Trophoblast cell (in vitro differentiated cells and primary cell): ENCODE data around the gene TRPC4.

ENCODE experiments used
- DNase-seq, 2 donors: peaks; one replicate each; pipeline ENCODE4 v3.0.0-alpha.2; 2016
- H2AFZ ChIP-seq: 2 replicates; pipeline ENCODE4 v1.6.1; 2013; ENCODE audit warnings: low read length, moderate library complexity, mild to moderate bottlenecking; ENCODE audit not compliant: insufficient read depth, poor library complexity
- H2AK5ac ChIP-seq: 2 replicates; pipeline ENCODE4 v1.6.1; 2013; ENCODE audit warnings: mild to moderate bottlenecking, low read length
- H2BK120ac ChIP-seq: 2 replicates; pipeline ENCODE4 v1.6.1; 2013; ENCODE audit warnings: low read length, mild to moderate bottlenecking, moderate library complexity; ENCODE audit not compliant: insufficient read depth, poor library complexity
- H2BK12ac ChIP-seq: 2 replicates; pipeline ENCODE4 v1.6.1; 2013; ENCODE audit warnings: mild to moderate bottlenecking, low read length, moderate library complexity
- H2BK5ac ChIP-seq: 2 replicates; pipeline ENCODE4 v1.6.1; 2013; ENCODE audit warnings: low read length, low read depth, moderate library complexity, mild to moderate bottlenecking; ENCODE audit not compliant: poor library complexity
- H3K14ac ChIP-seq: 2 replicates; pipeline ENCODE4 v1.6.1; 2013; ENCODE audit warnings: mild to moderate bottlenecking, low read length
- H3K18ac ChIP-seq: 2 replicates; pipeline ENCODE4 v1.6.1; 2013; ENCODE audit warnings: mild to moderate bottlenecking, low read length
- H3K23ac ChIP-seq: 2 replicates; pipeline ENCODE4 v1.6.1; 2013; ENCODE audit warnings: low read length
- H3K27ac ChIP-seq: 2 replicates; pipeline ENCODE4 v1.5.1; 2013; ENCODE audit warnings: low read depth, mild to moderate bottlenecking, inconsistent platforms, low read length, moderate library complexity
- H3K27me3 ChIP-seq: 2 replicates; pipeline ENCODE4 v1.6.1; 2013; ENCODE audit warnings: inconsistent platforms, mild to moderate bottlenecking, low read length, moderate library complexity; ENCODE audit not compliant: insufficient read depth
- H3K36me3 ChIP-seq, 2 experiments: 1 replicate in 1 of 2; 2 replicates in 1 of 2; pipeline ENCODE4 v1.6.1; 2013; ENCODE audit warnings: low read length in 2 of 2, mild to moderate bottlenecking in 2 of 2, moderate library complexity in 1 of 2; ENCODE audit not compliant: insufficient read depth in 2 of 2, control insufficient read depth in 1 of 2
- H3K4ac ChIP-seq: 2 replicates; pipeline ENCODE4 v1.6.1; 2013; ENCODE audit warnings: low read depth, mild to moderate bottlenecking, low read length, moderate library complexity
- H3K4me1 ChIP-seq, 2 experiments: 1 replicate in 1 of 2; 2 replicates in 1 of 2; pipeline ENCODE4 v1.6.1; 2013; ENCODE audit warnings: low read length in 2 of 2, mild to moderate bottlenecking in 2 of 2, moderate library complexity in 1 of 2; ENCODE audit not compliant: insufficient read depth in 2 of 2, control insufficient read depth in 1 of 2
- H3K4me2 ChIP-seq: 2 replicates; pipeline ENCODE4 v1.6.1; 2013; ENCODE audit warnings: inconsistent platforms, mild to moderate bottlenecking, low read length, moderate library complexity
- H3K4me3 ChIP-seq: 2 replicates; pipeline ENCODE4 v1.5.1; 2013; ENCODE audit warnings: mild to moderate bottlenecking, low read depth, low read length, inconsistent platforms
- H3K79me1 ChIP-seq: one replicate; pipeline ENCODE4 v1.6.1; 2013; ENCODE audit warnings: low read length
- H3K79me2 ChIP-seq: 2 replicates; pipeline ENCODE4 v1.6.1; 2013; ENCODE audit warnings: low read length, mild to moderate bottlenecking; ENCODE audit not compliant: control insufficient read depth, insufficient read depth, poor library complexity
- H3K9ac ChIP-seq: 2 replicates; pipeline ENCODE4 v1.6.1; 2013; ENCODE audit warnings: mild to moderate bottlenecking, low read length
- H3K9me3 ChIP-seq: 2 replicates; pipeline ENCODE4 v1.6.1; 2013; ENCODE audit warnings: low read depth, mild to moderate bottlenecking, control low read depth, inconsistent platforms, low read length; ENCODE audit not compliant: insufficient read depth
- H4K12ac ChIP-seq: 2 replicates; pipeline ENCODE4 v1.6.1; 2013; ENCODE audit warnings: low read depth, mild to moderate bottlenecking, low read length, moderate library complexity
- H4K8ac ChIP-seq: 2 replicates; pipeline ENCODE4 v1.6.1; 2013; ENCODE audit warnings: low read depth, mild to moderate bottlenecking, low read length, moderate library complexity
- H4K91ac ChIP-seq: one replicate; pipeline ENCODE4 v1.6.1; 2013; ENCODE audit warnings: low read depth, mild to moderate bottlenecking, low read length, moderate library complexity
- WGBS: extraction: QIAGEN DNeasy Blood & Tissue Kit; methylation state at CpG from one replicate; pipeline ENCODE4 v1.1.7; 2013; ENCODE audit warnings: missing lambda C conversion rate; ENCODE audit not compliant: insufficient read length, insufficient coverage; ENCODE audit errors: extremely low coverage; 5-methylcytosine and 5-hydroxymethylcytosine counted together

TRPC4 gene

DNA sequence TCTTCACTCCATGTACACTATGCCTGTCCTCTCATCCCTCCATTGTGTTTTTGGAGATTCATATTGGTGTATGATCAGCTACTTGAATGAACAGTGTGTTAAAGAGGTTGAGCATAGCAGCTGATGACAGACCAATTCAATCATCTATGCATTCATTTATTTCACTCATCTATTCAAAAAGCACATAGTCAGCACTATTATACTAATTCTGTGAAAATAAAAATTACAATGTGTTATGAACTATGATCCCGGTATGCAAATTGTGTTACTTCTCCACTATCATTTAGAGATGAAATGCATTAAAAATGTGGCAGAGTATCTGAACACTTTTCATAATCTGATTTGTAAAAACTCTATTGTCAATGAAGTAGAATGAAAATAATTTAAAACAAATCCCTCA, 5.9 kb downstream of the TRPC4 start:
- Histone ChIP-seq H3K14ac (no peak overlapping the region), H3K9ac (no peak overlapping the region)
- no CpG with 5 or more reads among the region's 1 CpG for WGBS

GRCh38 chr13:37835392-37835791, 34.2 kb downstream of the TRPC4 start:
- Histone ChIP-seq H3K27ac (no peak overlapping the region), H3K4me2 (no peak overlapping the region), H3K4me1 (no peaks in the 10 kb centered on the region), H3K79me2 (no peaks in the 10 kb centered on the region), H3K9ac (no peak overlapping the region), H3K14ac (no peak overlapping the region), H2AK5ac (no peak overlapping the region), H3K79me1 (no peaks in the 10 kb centered on the region), H4K8ac (no peak overlapping the region), H2BK120ac (no peak overlapping the region), H2BK5ac (no peak overlapping the region), H2BK12ac (no peak overlapping the region), H4K12ac (no peak overlapping the region), H3K18ac (no peak overlapping the region), H3K27me3 (no peaks in the 10 kb centered on the region), H3K9me3 (no peaks in the 10 kb centered on the region), H3K4me3 (no peak overlapping the region), H3K4ac (no peak overlapping the region), H3K36me3 (no peaks in the 10 kb centered on the region), H2AFZ (no peak overlapping the region), H4K91ac (no peak overlapping the region), H3K23ac (no peak overlapping the region)
- no CpG with 5 or more reads among the region's 4 CpGs for WGBS
- DNase-seq, result no peak

More for the DNA sequence above, 5.9 kb downstream of the TRPC4 start:
- Histone ChIP-seq H3K27me3 (no peaks in the 10 kb centered on the region), H3K18ac (no peak overlapping the region), H3K27ac (no peak overlapping the region), H3K4me2 (no peak overlapping the region), H3K4ac (no peak overlapping the region), H4K8ac (no peak overlapping the region), H3K4me1 (no peaks in the 10 kb centered on the region), H2BK120ac (no peak overlapping the region), H4K91ac (no peak overlapping the region), H2AK5ac (no peak overlapping the region), H3K36me3 (no peaks in the 10 kb centered on the region), H2BK5ac (no peak overlapping the region), H3K9me3 (no peaks in the 10 kb centered on the region), H3K79me1 (no peaks in the 10 kb centered on the region), H3K23ac (no peak overlapping the region), H2BK12ac (no peak overlapping the region), H3K4me3 (no peak overlapping the region), H2AFZ (no peak overlapping the region), H3K79me2 (no peaks in the 10 kb centered on the region), H4K12ac (no peak overlapping the region)
- DNase-seq, result no peak

DNA sequence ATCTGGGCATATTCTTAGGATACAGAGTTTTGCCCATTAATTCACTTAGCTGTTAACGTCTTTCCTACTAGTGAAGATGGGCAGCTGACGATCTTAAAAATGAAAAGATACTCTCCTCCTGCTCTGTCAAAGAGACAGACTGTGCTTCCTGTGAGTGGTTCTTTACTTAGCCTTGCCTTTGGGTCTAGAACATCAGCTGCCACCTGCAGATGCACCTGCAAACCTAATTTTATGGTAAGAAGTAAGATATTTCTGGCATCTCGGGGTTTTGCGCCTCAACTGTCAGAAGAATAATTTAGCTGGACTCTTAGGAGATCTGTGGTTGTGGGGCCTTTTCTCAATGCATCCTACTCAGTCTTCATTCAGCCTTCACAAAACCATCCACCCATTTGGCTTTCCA, 36.2 kb downstream of the TRPC4 start:
- no peak overlapping the region for H2BK5ac ChIP-seq
- H2AK5ac ChIP-seq, result no peak overlapping the region
- no peaks in the 10 kb centered on the region for H3K9me3 ChIP-seq
- H4K12ac ChIP-seq, result no peak overlapping the region
- no peak overlapping the region for H3K4me2 ChIP-seq
- no peak overlapping the region for H2AFZ ChIP-seq
- no peak overlapping the region for H2BK12ac ChIP-seq
- no peak overlapping the region for H4K8ac ChIP-seq
- H3K4me1 ChIP-seq, result no peaks in the 10 kb centered on the region
- WGBS, result no CpG with 5 or more reads among the region's 4 CpGs
- H3K36me3 ChIP-seq, result no peaks in the 10 kb centered on the region
- no peak overlapping the region for H3K14ac ChIP-seq
- no peak overlapping the region for H3K18ac ChIP-seq
- DNase-seq, result no peak
- H3K9ac ChIP-seq, result no peak overlapping the region
- H3K27ac ChIP-seq, result no peak overlapping the region
- H3K79me1 ChIP-seq, result no peaks in the 10 kb centered on the region
- no peak overlapping the region for H3K4ac ChIP-seq
- H2BK120ac ChIP-seq, result no peak overlapping the region
- no peak overlapping the region for H4K91ac ChIP-seq
- H3K79me2 ChIP-seq, result no peaks in the 10 kb centered on the region
- H3K27me3 ChIP-seq, result no peaks in the 10 kb centered on the region
- no peak overlapping the region for H3K23ac ChIP-seq
- H3K4me3 ChIP-seq, result no peak overlapping the region

GRCh38 chr13:37816276-37816675, 53.3 kb downstream of the TRPC4 start:
- H3K36me3 ChIP-seq, result no peaks in the 10 kb centered on the region
- H3K79me2 ChIP-seq, result no peaks in the 10 kb centered on the region
- H4K8ac ChIP-seq, result no peak overlapping the region
- H3K4ac ChIP-seq, result no peak overlapping the region
- no CpG with 5 or more reads among the region's 1 CpG for WGBS
- no peak overlapping the region for H3K9ac ChIP-seq
- no peak for DNase-seq
- no peak overlapping the region for H2BK120ac ChIP-seq
- no peaks in the 10 kb centered on the region for H3K9me3 ChIP-seq
- no peak overlapping the region for H3K4me2 ChIP-seq
- H4K12ac ChIP-seq, result no peak overlapping the region
- H3K79me1 ChIP-seq, result peaks cover 4% of the 10 kb centered on the region
- no peak overlapping the region for H2BK12ac ChIP-seq
- no peak overlapping the region for H3K23ac ChIP-seq
- H3K27me3 ChIP-seq, result no peaks in the 10 kb centered on the region
- H2AK5ac ChIP-seq, result no peak overlapping the region
- H2BK5ac ChIP-seq, result no peak overlapping the region
- no peak overlapping the region for H2AFZ ChIP-seq
- no peak overlapping the region for H3K18ac ChIP-seq
- peaks cover 0 to 3% of the 10 kb centered on the region in 2 experiments for H3K4me1 ChIP-seq
- no peak overlapping the region for H4K91ac ChIP-seq
- no peak overlapping the region for H3K4me3 ChIP-seq
- no peak overlapping the region for H3K14ac ChIP-seq
- no peak overlapping the region for H3K27ac ChIP-seq
